Astrocyte of the spinal cord (primary cell): ENCODE data around the gene SULT1C3.

Source experiments
- DNase-seq: peaks from one replicate; pipeline ENCODE4 v3.0.0; 2011; ENCODE audit warnings: low read depth, low spot score
- H3K4me3 ChIP-seq: 2 replicates; pipeline ENCODE4 v1.5.1; 2011; ENCODE audit warnings: low read depth, mild to moderate bottlenecking, low read length, moderate library complexity
- in situ Hi-C: cut with HindIII; loops from 2 replicates; pipeline ENCODE4 v1.10.0; 2017; ENCODE audit warnings: low sequenced_read_pairs
- TF ChIP-seq, protein P1 (sequence below): IDR thresholded peaks from 2 replicates; pipeline ENCODE4 v1.5.1; 2012; ENCODE audit warnings: low read depth, mild to moderate bottlenecking, low read length, inconsistent platforms

SULT1C3 gene

DNA sequence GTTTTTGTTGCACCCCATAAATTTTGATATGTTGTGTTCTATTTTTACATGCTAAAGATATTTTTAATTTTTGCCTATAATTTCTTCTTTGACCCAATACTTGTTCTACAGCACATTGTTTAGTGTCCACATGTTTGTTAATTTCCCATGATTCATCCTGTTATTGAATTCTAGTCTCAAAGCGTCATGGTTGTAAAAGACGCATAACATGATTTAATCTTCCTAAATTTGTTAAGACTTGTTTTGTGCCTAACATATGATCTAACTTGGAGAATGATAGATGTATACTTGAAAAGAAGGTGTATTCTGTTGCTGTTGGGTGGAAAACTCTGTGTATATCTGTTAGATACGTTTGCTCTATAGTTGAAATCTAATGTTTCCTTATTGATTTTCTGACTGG lies 27.1 kb upstream of the SULT1C3 start:
- in situ Hi-C loops, result no loop called here
- TF ChIP-seq, protein P1, sequence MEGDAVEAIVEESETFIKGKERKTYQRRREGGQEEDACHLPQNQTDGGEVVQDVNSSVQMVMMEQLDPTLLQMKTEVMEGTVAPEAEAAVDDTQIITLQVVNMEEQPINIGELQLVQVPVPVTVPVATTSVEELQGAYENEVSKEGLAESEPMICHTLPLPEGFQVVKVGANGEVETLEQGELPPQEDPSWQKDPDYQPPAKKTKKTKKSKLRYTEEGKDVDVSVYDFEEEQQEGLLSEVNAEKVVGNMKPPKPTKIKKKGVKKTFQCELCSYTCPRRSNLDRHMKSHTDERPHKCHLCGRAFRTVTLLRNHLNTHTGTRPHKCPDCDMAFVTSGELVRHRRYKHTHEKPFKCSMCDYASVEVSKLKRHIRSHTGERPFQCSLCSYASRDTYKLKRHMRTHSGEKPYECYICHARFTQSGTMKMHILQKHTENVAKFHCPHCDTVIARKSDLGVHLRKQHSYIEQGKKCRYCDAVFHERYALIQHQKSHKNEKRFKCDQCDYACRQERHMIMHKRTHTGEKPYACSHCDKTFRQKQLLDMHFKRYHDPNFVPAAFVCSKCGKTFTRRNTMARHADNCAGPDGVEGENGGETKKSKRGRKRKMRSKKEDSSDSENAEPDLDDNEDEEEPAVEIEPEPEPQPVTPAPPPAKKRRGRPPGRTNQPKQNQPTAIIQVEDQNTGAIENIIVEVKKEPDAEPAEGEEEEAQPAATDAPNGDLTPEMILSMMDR, result no peak

DNA sequence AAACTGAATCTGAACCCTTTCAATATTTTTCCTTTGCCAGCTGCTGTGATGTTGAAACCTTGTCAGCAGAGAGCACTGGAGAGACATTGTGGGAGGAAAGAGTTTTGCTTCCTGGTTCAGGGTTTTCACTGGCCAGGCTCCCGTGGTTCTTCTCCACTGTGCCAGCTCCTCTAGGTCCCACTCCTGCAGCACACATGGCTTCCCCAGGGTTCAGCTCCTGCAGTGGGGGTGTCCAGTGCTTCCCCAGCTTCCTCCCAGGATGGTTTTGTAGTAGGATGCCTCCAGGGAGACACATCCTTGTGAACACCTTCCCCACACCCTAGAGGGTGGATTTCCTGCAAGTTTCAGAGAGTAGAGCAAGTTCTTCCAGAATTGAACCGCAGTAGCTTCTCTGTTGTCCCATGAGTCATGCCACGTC lies 24.0 kb upstream of the SULT1C3 start:
- TF ChIP-seq, protein P1, result peak; percentile 61
- DNase-seq, result peak; percentile 42
- H3K4me3 ChIP-seq, result no peak overlapping the region
- in situ Hi-C loops, result no loop called here

More for the DNA sequence above, 27.1 kb upstream of the SULT1C3 start:
- no peak for DNase-seq
- H3K4me3 ChIP-seq, result no peak overlapping the region

DNA sequence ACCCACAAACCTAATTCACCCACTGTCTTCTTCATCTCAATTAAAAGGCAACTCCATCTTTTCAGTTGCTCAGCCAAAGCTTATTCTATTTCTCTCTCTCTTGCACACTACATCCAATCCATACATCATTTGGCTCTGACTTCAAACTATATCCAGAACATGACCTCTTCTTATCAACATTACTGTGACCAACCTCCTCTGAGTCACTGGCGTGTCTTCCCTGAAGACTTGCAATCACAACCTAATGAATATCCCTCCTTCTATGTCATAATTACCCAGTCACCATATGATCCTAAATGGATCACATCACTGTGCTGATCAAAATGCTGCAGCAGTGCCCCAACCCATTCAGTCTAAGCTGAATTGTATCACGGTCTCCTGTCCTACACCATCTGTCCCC lies 22.6 kb upstream of the SULT1C3 start:
- H3K4me3 ChIP-seq, result no peak overlapping the region
- no peak for DNase-seq
- TF ChIP-seq, protein P1, result no peak
- in situ Hi-C loops, result no loop called here

DNA sequence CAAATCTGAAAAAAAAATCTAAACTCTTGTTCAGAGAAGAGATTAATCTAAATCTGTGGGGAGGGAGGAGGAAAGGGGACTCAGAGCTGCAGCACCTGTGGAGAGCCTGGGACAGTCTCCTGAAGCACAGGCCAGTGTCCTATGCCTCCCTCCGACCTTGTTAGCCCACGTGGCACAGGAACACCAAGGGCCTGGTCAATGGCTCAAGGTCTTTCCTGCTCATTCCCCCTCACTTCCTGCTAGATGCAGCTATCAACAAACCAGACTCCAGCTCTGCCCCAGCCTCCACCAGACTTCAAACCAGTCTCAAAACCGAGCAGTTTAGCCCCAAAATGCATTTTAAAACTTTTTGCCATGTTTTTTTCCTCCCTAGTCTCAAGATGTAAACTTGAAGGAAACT lies 20.1 kb upstream of the SULT1C3 start:
- no peak for DNase-seq
- in situ Hi-C loops, result no loop called here
- TF ChIP-seq, protein P1, result no peak
- no peak overlapping the region for H3K4me3 ChIP-seq

DNA sequence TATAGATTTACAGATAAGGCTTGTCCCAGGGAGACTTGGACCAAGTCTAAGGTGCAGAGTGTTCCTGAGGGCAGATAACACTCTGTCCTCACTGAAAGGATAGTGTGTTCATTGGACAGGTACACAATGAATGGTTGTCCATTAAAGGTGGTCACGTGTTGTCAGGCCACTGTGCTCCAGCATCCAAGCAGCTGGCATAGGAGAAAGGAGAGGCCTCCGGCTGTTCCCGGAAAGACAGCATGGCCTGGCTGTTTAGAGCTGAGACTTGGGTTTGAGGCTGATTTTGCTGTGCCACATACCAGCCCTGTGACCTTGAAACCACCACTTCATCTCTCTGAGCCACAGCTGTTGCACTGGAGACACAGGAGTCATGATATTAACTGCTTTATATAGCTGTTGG lies 19.6 kb upstream of the SULT1C3 start:
- DNase-seq, result no peak
- H3K4me3 ChIP-seq, result no peak overlapping the region
- in situ Hi-C loops, result no loop called here
- TF ChIP-seq, protein P1, result no peak

DNA sequence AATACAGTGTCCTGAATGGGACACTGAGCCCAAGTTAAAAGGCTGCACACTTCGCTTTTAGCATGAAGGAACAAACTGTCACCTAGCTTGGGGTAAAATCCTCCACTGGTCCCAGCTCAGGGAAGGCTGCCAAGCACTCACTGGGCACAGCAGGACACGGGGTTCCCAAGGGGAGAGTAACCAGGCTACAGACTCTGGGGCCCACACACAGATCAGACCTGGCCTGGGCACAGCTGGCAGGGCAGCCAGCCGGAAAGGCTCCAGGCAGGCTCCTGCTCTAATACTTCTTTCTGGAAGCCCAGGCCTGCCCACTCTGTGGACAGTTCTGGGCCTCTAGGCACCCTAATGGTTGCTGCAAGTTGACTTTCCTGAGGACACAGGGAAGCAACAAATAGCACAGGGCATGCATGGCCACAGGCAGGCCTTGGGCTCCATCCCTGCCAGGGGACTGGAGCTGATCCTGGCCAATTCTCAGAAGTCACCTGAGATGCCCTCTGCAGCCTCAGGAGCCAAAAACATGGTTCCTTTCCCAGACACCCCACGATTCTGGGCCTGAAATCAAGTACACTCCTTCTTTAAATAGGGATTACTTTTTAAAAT lies 18.7 kb upstream of the SULT1C3 start:
- in situ Hi-C loops, result no loop called here
- no peak overlapping the region for H3K4me3 ChIP-seq
- TF ChIP-seq, protein P1, result no peak
- DNase-seq, result no peak
